Keratinocyte (primary cell): ENCODE data around the gene RPH3AL.

Source experiments
- EZH2 ChIP-seq: IDR thresholded peaks from one replicate; pipeline ENCODE4 v1.6.1; 2012; ENCODE audit warnings: inconsistent platforms, mild to moderate bottlenecking, low read length, moderate library complexity
- TF ChIP-seq, protein P1 (sequence below), 3 experiments: IDR thresholded peaks in 1 of 3; conservative IDR thresholded peaks in 1 of 3; optimal IDR thresholded peaks in 1 of 3; 2 replicates in 2 of 3; 3 replicates in 1 of 3; pipeline versions ENCODE3 to v1.5.1; 2011; ENCODE audit warnings: low read length in 3 of 3, mild to moderate bottlenecking in 3 of 3, moderate library complexity in 2 of 3, control low read depth in 1 of 3, inconsistent platforms in 1 of 3; ENCODE audit not compliant: insufficient read depth in 2 of 3; ENCODE audit errors: extremely low read depth in 1 of 3

GRCh38 chr17:263773-264172 is 88.8 kb downstream of the RPH3AL start:
- TF ChIP-seq, protein P1, sequence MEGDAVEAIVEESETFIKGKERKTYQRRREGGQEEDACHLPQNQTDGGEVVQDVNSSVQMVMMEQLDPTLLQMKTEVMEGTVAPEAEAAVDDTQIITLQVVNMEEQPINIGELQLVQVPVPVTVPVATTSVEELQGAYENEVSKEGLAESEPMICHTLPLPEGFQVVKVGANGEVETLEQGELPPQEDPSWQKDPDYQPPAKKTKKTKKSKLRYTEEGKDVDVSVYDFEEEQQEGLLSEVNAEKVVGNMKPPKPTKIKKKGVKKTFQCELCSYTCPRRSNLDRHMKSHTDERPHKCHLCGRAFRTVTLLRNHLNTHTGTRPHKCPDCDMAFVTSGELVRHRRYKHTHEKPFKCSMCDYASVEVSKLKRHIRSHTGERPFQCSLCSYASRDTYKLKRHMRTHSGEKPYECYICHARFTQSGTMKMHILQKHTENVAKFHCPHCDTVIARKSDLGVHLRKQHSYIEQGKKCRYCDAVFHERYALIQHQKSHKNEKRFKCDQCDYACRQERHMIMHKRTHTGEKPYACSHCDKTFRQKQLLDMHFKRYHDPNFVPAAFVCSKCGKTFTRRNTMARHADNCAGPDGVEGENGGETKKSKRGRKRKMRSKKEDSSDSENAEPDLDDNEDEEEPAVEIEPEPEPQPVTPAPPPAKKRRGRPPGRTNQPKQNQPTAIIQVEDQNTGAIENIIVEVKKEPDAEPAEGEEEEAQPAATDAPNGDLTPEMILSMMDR (optimal IDR thresholded peaks at IDR 0.05 in 1 of 3, IDR thresholded peaks at IDR 0.05 in 1 of 3, conservative IDR thresholded peaks at IDR 0.05 in 1 of 3; ENCODE audit: extremely low read depth in 1 of 3, insufficient read depth in 2 of 3, low read length in 3 of 3): no peak
- no peak for TF ChIP-seq EZH2
